H1 (cell line): ENCODE data around the gene ECEL1. TPM values are rescaled to one million over a fixed set of nuclear protein-coding genes. Genes with fewer than 3 reads are reported as not detected.

ENCODE experiments used
- BCL11A ChIP-seq, 2 experiments: IDR thresholded peaks; one replicate each; pipeline ENCODE4 v1.6.1; 2011; ENCODE audit warnings: low read depth in 2 of 2, low read length in 2 of 2, mild to moderate bottlenecking in 2 of 2
- BRCA1 ChIP-seq: IDR thresholded peaks from 2 replicates; pipeline ENCODE4 v1.6.1; 2012; ENCODE audit warnings: low read depth, low read length, improper control_type of control experiment
- CREB1 ChIP-seq: IDR thresholded peaks from 2 replicates; pipeline ENCODE4 v1.6.1; 2012; ENCODE audit warnings: inconsistent platforms
- CTCF ChIP-seq, 3 experiments: IDR thresholded peaks; 1 replicate in 2 of 3; 2 replicates in 1 of 3; pipeline versions ENCODE4 v1.5.1 to v1.6.1; 2011; ENCODE audit warnings: low read length in 3 of 3, mild to moderate bottlenecking in 3 of 3, inconsistent platforms in 2 of 3, low read depth in 1 of 3, moderate library complexity in 1 of 3; ENCODE audit not compliant: insufficient read depth in 1 of 3; ENCODE audit errors: control extremely low read depth in 1 of 3
- KDM1A ChIP-seq: fragments of 200-600, 300-600 bp; sonication (generic); IDR thresholded peaks from 2 replicates; pipeline ENCODE4 v1.7.1; 2016; ENCODE audit warnings: mild to moderate bottlenecking, low read length, borderline replicate concordance
- SP1 ChIP-seq: IDR thresholded peaks from 2 replicates; pipeline ENCODE4 v1.6.1; 2011; ENCODE audit warnings: low read depth, low read length
- polyA plus RNA-seq, 7 experiments: library from polyadenylated mRNA; depleted of rRNA in 3 of 7; stranded (reverse) in 5 of 7; unstranded in 2 of 7; fragments of >200 nt in 5 of 7; fragments of 200-250 nt in 2 of 7; gene quantifications; 1 replicate in 5 of 7; 2 replicates in 1 of 7; 4 replicates in 1 of 7; pipeline versions ENCODE4 v1.2.1 to v1.2.3, GENCODE V29; 2011 to 2013; ENCODE audit warnings: missing spikeins in 2 of 7, mixed read lengths in 2 of 7
- total RNA-seq: library from RNA; stranded (reverse); fragmentation: NEBNext Ultra II Directional; extraction: Animal tissue kit (Norgen Biotek cat#: 25700); gene quantifications from 2 replicates; pipeline ENCODE4 v1.2.1, GENCODE V29; 2021

Gene ECEL1
- total and polyA plus RNA-seq, 2 of the 8 experiments (the other 6 are each of a cell fraction or from before 2014, with no cell fraction given) = 7.7 to 20.2 TPM

DNA sequence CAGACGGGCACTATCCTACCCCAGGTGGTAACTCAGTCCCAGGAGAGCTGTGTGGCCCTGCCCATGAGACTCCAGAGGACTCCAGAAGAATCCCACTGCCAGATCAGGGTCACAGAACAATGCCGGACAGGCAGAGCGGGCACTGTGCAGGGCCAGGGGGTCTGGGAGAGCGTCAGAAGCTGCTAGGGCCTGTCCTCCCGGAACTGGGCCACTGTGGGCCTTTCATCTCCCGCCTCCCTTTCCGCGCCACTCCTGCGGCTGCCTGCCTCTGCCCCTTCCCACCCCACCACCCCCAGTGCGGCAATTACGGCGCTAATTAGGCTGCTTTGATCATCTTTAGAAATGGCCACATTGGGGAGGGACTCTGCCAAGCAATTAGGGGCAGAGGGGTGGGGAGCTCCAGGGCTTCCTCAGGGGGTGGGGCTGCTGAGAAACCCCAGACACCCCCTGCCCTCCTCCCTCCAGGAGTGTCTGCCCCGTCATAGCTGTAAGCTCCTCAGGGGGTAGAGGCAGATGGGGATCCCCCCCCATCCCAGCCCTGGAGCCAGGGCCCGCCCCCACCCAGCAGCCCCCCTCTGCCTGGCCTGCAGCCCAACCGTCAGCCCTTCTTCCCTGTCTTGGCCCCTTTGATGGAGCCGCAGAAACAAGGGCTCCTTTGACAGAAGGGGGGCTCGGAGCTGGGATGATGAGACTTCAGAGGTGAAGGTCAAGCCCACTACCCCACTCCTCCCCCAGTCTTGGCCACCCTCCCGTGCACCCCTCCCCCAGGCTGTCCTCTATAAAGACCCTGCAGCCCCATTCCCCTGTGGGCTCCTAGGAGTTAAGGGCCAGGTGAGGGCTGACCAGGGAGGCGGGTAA is 32.2 kb upstream of the ECEL1 start, which contains the start of gene PRSS56 (continued):
- TF ChIP-seq SP1 (no peak), CREB1 (no peak), BCL11A (IDR thresholded peaks at IDR 0.05; ENCODE audit: low read depth in 2 of 2, low read length in 2 of 2) (no peak), KDM1A (no peak), CTCF (IDR thresholded peaks at IDR 0.05; ENCODE audit: control extremely low read depth in 1 of 3, insufficient read depth in 1 of 3, low read depth in 1 of 3, low read length in 3 of 3) (no peak), BRCA1 (no peak)
